G401 (cell line): ENCODE results near the gene ENDOD1. TPM values are rescaled to one million over a fixed set of nuclear protein-coding genes. Genes with fewer than 3 reads are reported as not detected.
"Not testable (repeated sequence)": the region's sequence is repeated elsewhere in the genome, so short reads cannot be mapped to it uniquely, and the experiment has no call there.

ENCODE experiments used
- DNase-seq: peaks from one replicate; pipeline ENCODE4 v3.0.0-alpha.2; 2015; ENCODE audit warnings: low spot score
- in situ Hi-C: cut with HindIII; loops from 2 replicates; pipeline ENCODE4 v1.10.0; 2016; ENCODE audit warnings: low sequenced_read_pairs, mixed read lengths
- total RNA-seq: library from RNA; depleted of rRNA; stranded (reverse); fragments of >200 nt; shearing (Covaris generic); gene quantifications from 2 replicates; pipeline ENCODE4 v1.2.3, GENCODE V29; 2014

The ENDOD1 gene
- total RNA-seq, 1 experiment from 2014 or later, result 0.64 TPM

DNA sequence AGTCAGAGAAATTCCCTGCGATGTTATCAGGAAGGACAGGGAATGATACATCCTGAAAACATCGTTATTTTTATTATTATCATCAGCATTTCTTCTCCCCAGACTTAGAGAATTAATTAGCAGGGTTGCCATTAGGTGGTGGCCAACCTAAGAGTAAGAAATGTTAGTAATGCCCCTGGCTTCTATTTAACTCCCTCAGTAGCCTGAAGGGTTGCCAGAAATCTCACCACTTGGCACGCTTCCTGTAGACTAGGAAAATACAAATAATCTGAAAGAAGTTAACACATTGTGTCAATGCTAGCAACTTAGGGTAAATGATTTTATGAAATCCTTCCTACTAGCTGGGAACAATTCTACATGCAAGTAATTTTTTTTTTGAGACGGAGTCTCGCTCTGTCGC lies 45.5 kb downstream of the ENDOD1 start:
- peak; percentile 31 for DNase-seq
- in situ Hi-C loops, result no loop called here

- no peak for DNase-seq
- in situ Hi-C loops, result no loop called here
Observed at GRCh38 chr11:95135880-95136279, 46.2 kb downstream of the ENDOD1 start.

DNA sequence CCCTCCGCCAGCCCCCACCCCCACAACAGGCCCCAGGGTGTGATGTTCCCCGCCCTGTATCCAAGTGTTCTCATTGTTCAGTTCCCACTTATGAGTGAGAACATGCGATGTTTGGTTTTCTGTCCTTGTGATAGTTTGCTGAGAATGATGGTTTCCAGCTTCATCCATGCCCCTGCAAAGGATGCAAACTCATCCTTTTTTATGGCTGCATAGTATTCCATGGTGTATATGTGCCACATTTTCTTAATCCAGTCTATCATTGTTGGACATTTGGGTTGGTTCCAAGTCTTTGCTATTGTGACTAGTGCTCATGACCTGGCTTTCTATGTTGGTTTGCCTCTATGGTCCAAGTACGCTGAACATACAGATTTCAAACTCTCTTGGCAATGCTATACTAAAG lies 47.1 kb downstream of the ENDOD1 start:
- in situ Hi-C loops, DNase-seq: not testable (repeated sequence)

- DNase-seq, result no peak
- in situ Hi-C loops, result no loop called here
Observed at GRCh38 chr11:95137299-95137698, 47.7 kb downstream of the ENDOD1 start.

DNA sequence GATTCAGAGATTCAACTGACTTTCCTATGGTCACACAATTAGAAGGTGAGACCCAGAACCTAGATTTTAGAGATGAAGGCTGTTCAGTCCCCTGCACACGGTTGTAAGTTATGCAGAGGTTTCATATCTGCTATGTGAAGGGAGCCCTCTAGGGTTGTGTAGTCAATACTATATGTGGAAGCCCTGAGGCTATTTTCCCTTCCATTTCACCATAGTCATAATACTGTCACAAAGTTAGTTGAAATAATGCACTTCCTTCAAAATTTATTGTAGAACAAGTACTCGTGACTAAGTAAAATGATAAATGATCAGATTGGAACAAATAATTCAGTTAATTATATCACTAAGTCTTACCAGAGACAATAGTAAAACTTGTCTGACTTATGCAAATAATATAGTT lies 48.8 kb downstream of the ENDOD1 start:
- DNase-seq, result peak; percentile 56
- in situ Hi-C loops, result no loop called here

GRCh38 chr11:95140397-95141033 lies 50.9 kb downstream of the ENDOD1 start:
- in situ Hi-C loops, result no loop called here
- no peak for DNase-seq

GRCh38 chr11:95142431-95142830 lies 52.8 kb downstream of the ENDOD1 start:
- in situ Hi-C loops, result no loop called here
- DNase-seq, result no peak

- DNase-seq, result no peak
- in situ Hi-C loops, result no loop called here
Observed at GRCh38 chr11:95143106-95143681, 53.5 kb downstream of the ENDOD1 start.

- no peak for DNase-seq
- in situ Hi-C loops, result no loop called here
Observed at GRCh38 chr11:95144313-95145235, 54.9 kb downstream of the ENDOD1 start.

- in situ Hi-C loops, result no loop called here
- no peak for DNase-seq
Observed at GRCh38 chr11:95145430-95146060, 55.9 kb downstream of the ENDOD1 start.

DNA sequence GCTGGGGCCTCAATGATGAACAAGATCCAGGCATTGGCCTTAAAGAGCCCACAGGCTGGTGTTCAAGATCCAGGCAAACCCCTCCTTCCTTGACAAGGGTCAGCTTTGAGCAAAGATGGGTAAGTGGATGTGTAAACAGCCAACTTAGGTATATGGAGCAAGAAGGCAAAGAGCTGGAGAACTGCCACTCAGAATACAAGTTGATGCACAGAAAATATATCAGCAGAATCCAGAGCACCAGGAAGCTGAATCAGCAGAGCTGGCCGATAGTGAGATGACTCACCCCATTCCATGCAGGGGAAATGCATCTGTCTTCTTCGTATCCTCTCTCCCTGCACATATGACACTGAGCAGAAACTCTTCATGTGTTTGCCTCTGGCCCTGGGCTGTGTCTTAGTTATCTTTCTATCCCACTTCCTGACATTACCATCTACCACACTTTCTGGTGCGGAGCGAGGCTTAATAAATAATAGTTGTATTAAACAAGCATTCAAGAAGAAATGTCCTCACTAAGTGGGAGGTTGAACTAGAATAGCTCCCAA lies 57.8 kb downstream of the ENDOD1 start:
- in situ Hi-C loops, result no loop called here

DNA sequence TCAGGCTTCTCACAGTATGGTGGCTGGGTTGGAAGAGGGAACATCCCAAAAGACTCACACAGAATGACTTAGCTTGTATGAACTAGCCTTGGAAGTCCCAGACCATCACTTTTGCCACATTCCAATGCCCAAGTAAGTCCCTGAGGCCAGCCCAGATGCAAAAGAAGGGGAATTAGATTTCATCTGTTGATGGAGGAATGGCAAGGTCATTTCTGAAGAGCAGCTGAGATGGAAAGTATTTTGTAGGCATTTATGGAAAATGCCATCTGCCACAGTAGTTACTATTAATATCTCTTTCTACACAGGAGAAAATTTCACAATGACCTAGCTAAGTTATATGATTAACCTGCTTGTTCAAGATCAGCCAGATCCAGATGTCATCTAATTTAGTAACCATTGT lies 58.8 kb downstream of the ENDOD1 start:
- no peak for DNase-seq
- in situ Hi-C loops, result no loop called here

More for the DNA sequence above, 57.8 kb downstream of the ENDOD1 start:
- DNase-seq, result no peak

DNA sequence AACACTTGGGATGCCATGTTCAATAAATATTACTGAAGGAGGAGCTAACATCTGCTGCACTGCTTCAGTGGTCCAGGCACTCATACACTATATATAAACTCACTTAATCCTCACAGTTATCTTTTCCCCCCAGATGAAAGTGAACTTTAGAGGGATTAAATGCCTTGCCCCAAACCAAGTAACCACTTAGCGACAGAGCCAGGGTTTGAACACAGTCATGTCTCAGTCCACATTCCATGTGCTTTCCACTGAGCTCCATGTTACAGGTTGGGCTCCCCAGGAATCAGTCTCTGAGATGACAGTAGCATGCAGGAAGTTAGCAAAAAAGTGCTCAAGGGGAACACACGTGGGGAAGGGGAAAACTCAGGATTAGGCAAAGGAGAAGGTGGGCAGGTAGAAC lies 59.3 kb downstream of the ENDOD1 start:
- in situ Hi-C loops, result no loop called here
- DNase-seq, result no peak

GRCh38 chr11:95149651-95150364 lies 60.2 kb downstream of the ENDOD1 start:
- DNase-seq, result no peak
- in situ Hi-C loops, result no loop called here

DNA sequence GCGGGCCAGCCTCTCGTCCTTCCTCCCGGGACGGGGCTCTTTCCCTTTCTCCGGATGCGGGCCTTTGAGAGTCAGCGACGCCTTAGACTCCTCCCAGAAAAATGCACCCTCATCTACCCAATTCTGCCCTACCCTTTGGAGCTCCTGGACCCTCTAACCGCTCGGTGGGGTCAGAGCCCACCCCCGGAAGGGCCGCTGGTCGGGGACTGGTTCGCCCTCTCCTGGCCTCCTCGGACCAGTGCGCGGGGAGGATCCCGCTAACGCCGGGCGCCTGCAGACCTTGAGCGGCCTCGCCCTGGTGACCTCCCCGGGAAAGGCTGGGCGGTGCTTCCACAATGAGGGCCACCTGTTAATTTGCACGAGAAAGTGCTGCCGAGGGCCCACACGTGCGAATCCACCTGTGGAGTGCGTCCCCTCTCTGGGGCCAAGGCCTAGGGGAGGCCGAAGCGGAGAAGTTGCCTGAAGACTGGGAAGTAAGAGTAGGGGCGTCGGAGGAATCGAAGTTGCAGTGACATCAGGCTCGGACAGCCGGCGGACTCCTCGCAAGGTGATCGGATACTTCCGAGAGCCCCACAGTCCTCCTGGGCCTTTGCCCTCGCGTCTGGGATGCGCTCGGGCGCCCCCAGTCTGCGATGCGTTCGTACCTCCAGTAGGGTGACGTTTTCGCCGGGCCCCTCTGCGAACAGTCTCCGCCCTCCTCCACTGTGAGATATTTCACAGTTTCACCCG lies 61.5 kb downstream of the ENDOD1 start:
- DNase-seq, result peak; percentile 93
- in situ Hi-C loops, result no loop called here

GRCh38 chr11:95152876-95153856 lies 63.5 kb downstream of the ENDOD1 start:
- in situ Hi-C loops, result no loop called here
- no peak for DNase-seq

DNA sequence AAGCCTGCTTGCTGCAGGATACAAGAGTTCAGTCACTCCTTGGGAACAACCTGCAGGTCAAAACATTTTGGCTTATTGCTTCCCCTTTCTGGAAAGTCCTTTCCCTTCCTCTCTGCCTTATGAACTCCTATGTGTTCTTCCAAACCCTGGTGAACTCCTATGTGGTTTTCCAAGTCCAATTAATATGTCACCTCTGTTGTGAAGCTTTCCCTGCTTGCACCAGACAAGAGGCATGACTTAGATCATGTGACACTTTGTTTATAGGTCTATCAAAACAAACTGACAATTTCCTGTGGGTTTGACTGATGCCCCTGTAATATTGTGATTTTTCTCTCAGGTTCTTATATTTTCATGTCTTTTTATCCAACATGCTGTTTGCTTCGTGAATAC lies 64.2 kb downstream of the ENDOD1 start:
- in situ Hi-C loops, result no loop called here
- no peak for DNase-seq
